ENCODE results near the gene CLP1.

Gene CLP1

GRCh38 chr11:57653163-57653562, 4.4 kb upstream of the CLP1 start:
- no peak overlapping the region for H3K27ac ChIP-seq (ENCODE audit: insufficient read depth in 1 of 2, low read depth in 1 of 2, low read length in 2 of 2, poor library complexity in 1 of 2, severe bottlenecking in 2 of 2)
- CTCF ChIA-PET, result interaction anchor here (1.9 kb wide), 2 partner anchors 12 to 13 kb away, joined by 6 to 11 read pairs; no protein-coding TSS in a partner anchor
- H3K9me3 ChIP-seq (ENCODE audit: control extremely low read depth in 1 of 5, control insufficient read depth in 4 of 5, insufficient read depth in 2 of 5, low read depth in 1 of 5, low read length in 4 of 5), result no peaks in the 10 kb centered on the region
- H3K4me3 ChIP-seq (ENCODE audit: control insufficient read depth in 1 of 7, extremely low read depth in 1 of 7, insufficient read depth in 4 of 7, low read depth in 2 of 7, low read length in 6 of 7), result peak overlapping the region in 4 of 7 experiments; percentile 2 to 59 (median 19)
- no peaks in the 10 kb centered on the region for H3K36me3 ChIP-seq (ENCODE audit: control insufficient read depth in 4 of 4, insufficient read depth in 4 of 4, low read length in 3 of 4)
- H3K4me1 ChIP-seq (ENCODE audit: control extremely low read depth in 1 of 4, control insufficient read depth in 4 of 4, insufficient read depth in 4 of 4, low read length in 3 of 4), result peaks cover 30 to 50% (median 42%) of the 10 kb centered on the region in 4 experiments
- peak in 1 of 3 donors; percentile 27 for DNase-seq
- WGBS (ENCODE audit: insufficient coverage), result 20% methylated on average over 1 of the region's 3 CpGs
- peaks cover 0 to 18% (median 10%) of the 10 kb centered on the region in 5 experiments for H3K27me3 ChIP-seq (replicated peaks in 2 of 5; ENCODE audit: control insufficient read depth in 4 of 5, insufficient read depth in 5 of 5, low read length in 4 of 5)
- POLR2A ChIA-PET, result no interaction called here

GRCh38 chr11:57656885-57657193, 723 bp upstream of the CLP1 start:
- peaks cover 18 to 32% (median 26%) of the 10 kb centered on the region in 4 experiments for H3K4me1 ChIP-seq (ENCODE audit: control extremely low read depth in 1 of 4, control insufficient read depth in 4 of 4, insufficient read depth in 4 of 4, low read length in 3 of 4)
- no peaks in the 10 kb centered on the region for H3K9me3 ChIP-seq (ENCODE audit: control extremely low read depth in 1 of 5, control insufficient read depth in 4 of 5, insufficient read depth in 2 of 5, low read depth in 1 of 5, low read length in 4 of 5)
- POLR2A ChIA-PET, result interaction anchor here (1.1 to 1.8 kb wide), 2 partner anchors 10 to 11 kb away, joined by 3 to 7 read pairs; partner anchors contain the start of gene ZDHHC5
- H3K4me3 ChIP-seq (ENCODE audit: control insufficient read depth in 1 of 7, extremely low read depth in 1 of 7, insufficient read depth in 4 of 7, low read depth in 2 of 7, low read length in 6 of 7), result peak overlapping the region; percentile 16 to 96 (median 85)
- WGBS (ENCODE audit: insufficient coverage), result 14% methylated on average over 3 of the region's 5 CpGs
- peaks cover 6 to 25% (median 20%) of the 10 kb centered on the region in 4 experiments for H3K36me3 ChIP-seq (ENCODE audit: control insufficient read depth in 4 of 4, insufficient read depth in 4 of 4, low read length in 3 of 4)
- peak overlapping the region; percentile 61 to 85 for H3K27ac ChIP-seq (ENCODE audit: insufficient read depth in 1 of 2, low read depth in 1 of 2, low read length in 2 of 2, poor library complexity in 1 of 2, severe bottlenecking in 2 of 2)
- no peak for DNase-seq
- CTCF ChIA-PET, result interaction anchor here (1.4 to 5.1 kb wide), 3 partner anchors 12 to 19 kb away, joined by 3 to 25 read pairs (median 13); no protein-coding TSS in a partner anchor
- H3K27me3 ChIP-seq (replicated peaks in 2 of 5; ENCODE audit: control insufficient read depth in 4 of 5, insufficient read depth in 5 of 5, low read length in 4 of 5), result no peaks in the 10 kb centered on the region

- peak in 2 of 3 donors; percentile 56 to 59 for DNase-seq
- H3K36me3 ChIP-seq (ENCODE audit: control insufficient read depth in 4 of 4, insufficient read depth in 4 of 4, low read length in 3 of 4), result peaks cover 6 to 35% (median 27%) of the 10 kb centered on the region in 4 experiments
- no peaks in the 10 kb centered on the region for H3K27me3 ChIP-seq (replicated peaks in 2 of 5; ENCODE audit: control insufficient read depth in 4 of 5, insufficient read depth in 5 of 5, low read length in 4 of 5)
- H3K27ac ChIP-seq (ENCODE audit: insufficient read depth in 1 of 2, low read depth in 1 of 2, low read length in 2 of 2, poor library complexity in 1 of 2, severe bottlenecking in 2 of 2), result peak overlapping the region; percentile 62 to 85
- peak overlapping the region; percentile 75 to 98 (median 95) for H3K4me3 ChIP-seq (ENCODE audit: control insufficient read depth in 1 of 7, extremely low read depth in 1 of 7, insufficient read depth in 4 of 7, low read depth in 2 of 7, low read length in 6 of 7)
- WGBS (ENCODE audit: insufficient coverage), result no CpG with 5 or more reads among the region's 8 CpGs
- no peaks in the 10 kb centered on the region for H3K9me3 ChIP-seq (ENCODE audit: control extremely low read depth in 1 of 5, control insufficient read depth in 4 of 5, insufficient read depth in 2 of 5, low read depth in 1 of 5, low read length in 4 of 5)
- ChIA-PET POLR2A (interaction anchor here (1.8 kb wide), 1 partner anchor 10 kb away, joined by 7 read pairs; the partner anchor contains the start of gene ZDHHC5), CTCF (interaction anchor here (0.8 to 5.1 kb wide), 5 partner anchors 9 to 856 kb away, joined by 3 to 25 read pairs (median 8); partner anchors contain the start of gene YPEL4)
- peaks cover 14 to 24% (median 18%) of the 10 kb centered on the region in 4 experiments for H3K4me1 ChIP-seq (ENCODE audit: control extremely low read depth in 1 of 4, control insufficient read depth in 4 of 4, insufficient read depth in 4 of 4, low read length in 3 of 4)
Observed at GRCh38 chr11:57658023-57658361, 430 bp downstream of the CLP1 start.

- WGBS (ENCODE audit: insufficient coverage), result 96% methylated on average over 11 of the region's 14 CpGs
- no peak for DNase-seq
- ChIA-PET CTCF (interaction anchor here (0.6 to 1.8 kb wide), 4 partner anchors 11 to 1156 kb away, joined by 3 to 8 read pairs (median 4); partner anchors contain the start of gene YPEL4), POLR2A (interaction anchor here (0.6 kb wide), 1 partner anchor 11 kb away, joined by 4 read pairs; no protein-coding TSS in a partner anchor)
- Histone ChIP-seq H3K4me1 (ENCODE audit: control extremely low read depth in 1 of 4, control insufficient read depth in 4 of 4, insufficient read depth in 4 of 4, low read length in 3 of 4) (peaks cover 8 to 18% (median 13%) of the 10 kb centered on the region in 4 experiments), H3K9me3 (ENCODE audit: control extremely low read depth in 1 of 5, control insufficient read depth in 4 of 5, insufficient read depth in 2 of 5, low read depth in 1 of 5, low read length in 4 of 5) (no peaks in the 10 kb centered on the region), H3K4me3 (ENCODE audit: control insufficient read depth in 1 of 7, extremely low read depth in 1 of 7, insufficient read depth in 4 of 7, low read depth in 2 of 7, low read length in 6 of 7) (no peak overlapping the region), H3K36me3 (ENCODE audit: control insufficient read depth in 4 of 4, insufficient read depth in 4 of 4, low read length in 3 of 4) (peaks cover 6 to 35% (median 27%) of the 10 kb centered on the region in 4 experiments), H3K27me3 (replicated peaks in 2 of 5; ENCODE audit: control insufficient read depth in 4 of 5, insufficient read depth in 5 of 5, low read length in 4 of 5) (no peaks in the 10 kb centered on the region), H3K27ac (ENCODE audit: insufficient read depth in 1 of 2, low read depth in 1 of 2, low read length in 2 of 2, poor library complexity in 1 of 2, severe bottlenecking in 2 of 2) (no peak overlapping the region)
Observed at GRCh38 chr11:57659669-57660068, 2.1 kb downstream of the CLP1 start.

GRCh38 chr11:57662893-57663292, 5.3 kb downstream of the CLP1 start:
- DNase-seq, result peak in 2 of 3 donors; percentile 67 to 68
- no peaks in the 10 kb centered on the region for H3K27me3 ChIP-seq (replicated peaks in 2 of 5; ENCODE audit: control insufficient read depth in 4 of 5, insufficient read depth in 5 of 5, low read length in 4 of 5)
- CTCF ChIA-PET, result interaction anchor here (0.6 to 1.5 kb wide), 7 partner anchors 11 to 138 kb away, joined by 3 to 11 read pairs (median 3); partner anchors contain the start of gene UBE2L6

GRCh38 chr11:57663975-57664374, 6.4 kb downstream of the CLP1 start:
- Histone ChIP-seq H3K4me3 (ENCODE audit: control insufficient read depth in 1 of 7, extremely low read depth in 1 of 7, insufficient read depth in 4 of 7, low read depth in 2 of 7, low read length in 6 of 7) (no peak overlapping the region), H3K27me3 (replicated peaks in 2 of 5; ENCODE audit: control insufficient read depth in 4 of 5, insufficient read depth in 5 of 5, low read length in 4 of 5) (no peaks in the 10 kb centered on the region), H3K4me1 (ENCODE audit: control extremely low read depth in 1 of 4, control insufficient read depth in 4 of 4, insufficient read depth in 4 of 4, low read length in 3 of 4) (peaks cover 6 to 11% (median 11%) of the 10 kb centered on the region in 4 experiments), H3K27ac (ENCODE audit: insufficient read depth in 1 of 2, low read depth in 1 of 2, low read length in 2 of 2, poor library complexity in 1 of 2, severe bottlenecking in 2 of 2) (no peak overlapping the region), H3K9me3 (ENCODE audit: control extremely low read depth in 1 of 5, control insufficient read depth in 4 of 5, insufficient read depth in 2 of 5, low read depth in 1 of 5, low read length in 4 of 5) (no peaks in the 10 kb centered on the region), H3K36me3 (ENCODE audit: control insufficient read depth in 4 of 4, insufficient read depth in 4 of 4, low read length in 3 of 4) (peaks cover 6 to 35% (median 26%) of the 10 kb centered on the region in 4 experiments)
- no peak for DNase-seq
- WGBS (ENCODE audit: insufficient coverage), result 92% methylated on average over 3 of the region's 9 CpGs
- CTCF ChIA-PET, result interaction anchor here (1.2 to 1.4 kb wide), 2 partner anchors 12 to 167 kb away, joined by 3 read pairs; no protein-coding TSS in a partner anchor
- POLR2A ChIA-PET, result no interaction called here

More at GRCh38 chr11:57662893-57663292, 5.3 kb downstream of the CLP1 start:
- H3K36me3 ChIP-seq (ENCODE audit: control insufficient read depth in 4 of 4, insufficient read depth in 4 of 4, low read length in 3 of 4), result peaks cover 6 to 35% (median 27%) of the 10 kb centered on the region in 4 experiments
- no peaks in the 10 kb centered on the region for H3K9me3 ChIP-seq (ENCODE audit: control extremely low read depth in 1 of 5, control insufficient read depth in 4 of 5, insufficient read depth in 2 of 5, low read depth in 1 of 5, low read length in 4 of 5)
- POLR2A ChIA-PET, result no interaction called here
- H3K27ac ChIP-seq (ENCODE audit: insufficient read depth in 1 of 2, low read depth in 1 of 2, low read length in 2 of 2, poor library complexity in 1 of 2, severe bottlenecking in 2 of 2), result no peak overlapping the region
- H3K4me1 ChIP-seq (ENCODE audit: control extremely low read depth in 1 of 4, control insufficient read depth in 4 of 4, insufficient read depth in 4 of 4, low read length in 3 of 4), result peaks cover 8 to 16% (median 13%) of the 10 kb centered on the region in 4 experiments
- WGBS (ENCODE audit: insufficient coverage), result 50% methylated on average over 2 of the region's 4 CpGs
- H3K4me3 ChIP-seq (ENCODE audit: control insufficient read depth in 1 of 7, extremely low read depth in 1 of 7, insufficient read depth in 4 of 7, low read depth in 2 of 7, low read length in 6 of 7), result no peak overlapping the region
